Bone marrow (tissue), 2 donors: ENCODE measurements around the gene STIMATE.

ENCODE experiments used
- DNase-seq, 2 donors: peaks; one replicate each; lab custom pipeline; 2025; lab: John Stamatoyannopoulos, UW

Gene STIMATE

GRCh38 chr3:52897130-52898122 lies at the start of gene STIMATE:
Gene STIMATE, minus strand, starts transcription at chr3:52897548. Its CDS starts 98 bp downstream, at chr3:52897450.
- DNase-seq: peak; percentile 39 to 70

GRCh38 chr3:52939600-52939999 lies 42.3 kb upstream of the STIMATE start:
- no peak for DNase-seq

DNA sequence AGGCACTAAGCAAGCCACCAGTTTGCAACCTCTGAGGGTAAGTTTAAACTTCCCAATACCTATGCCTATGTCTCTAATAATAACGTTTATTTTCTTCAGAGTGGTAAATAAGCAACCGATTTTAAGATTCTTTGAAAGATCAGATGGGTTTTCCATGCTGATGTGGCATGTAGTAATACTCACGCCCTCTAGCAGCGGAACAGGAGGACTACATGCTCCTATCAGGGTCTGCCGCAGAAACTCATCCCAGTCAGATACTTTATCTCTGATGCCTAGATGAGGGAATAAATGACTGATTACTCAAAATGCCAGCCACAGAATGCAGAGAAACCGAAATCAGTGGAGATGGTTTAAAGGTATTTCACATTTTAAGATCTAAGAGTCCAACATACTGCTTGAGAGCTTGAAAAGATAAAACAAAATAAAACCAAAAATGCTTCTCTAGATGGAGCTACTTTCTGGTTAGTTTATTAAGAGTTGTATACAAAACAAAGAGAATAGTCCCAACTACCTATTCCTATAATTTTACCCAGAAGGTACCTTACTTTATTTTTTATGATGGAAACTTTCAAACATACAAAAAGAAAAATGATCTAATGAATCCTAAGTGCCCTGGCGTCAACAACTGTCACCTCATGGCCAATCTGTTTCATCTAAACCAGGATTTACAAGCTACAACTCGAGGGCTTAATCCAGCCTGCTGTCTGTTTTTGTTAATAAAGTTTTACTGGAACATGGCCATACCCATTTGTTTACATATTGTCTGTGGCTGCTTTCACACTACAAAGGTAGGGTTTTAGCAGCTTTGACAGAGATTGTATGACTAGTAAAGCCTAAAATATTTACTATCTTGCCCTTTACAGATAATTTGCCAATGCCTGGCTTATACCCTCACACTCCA lies 37.5 kb upstream of the STIMATE start:
- peak in 1 of 2 donors; percentile 27 for DNase-seq

DNA sequence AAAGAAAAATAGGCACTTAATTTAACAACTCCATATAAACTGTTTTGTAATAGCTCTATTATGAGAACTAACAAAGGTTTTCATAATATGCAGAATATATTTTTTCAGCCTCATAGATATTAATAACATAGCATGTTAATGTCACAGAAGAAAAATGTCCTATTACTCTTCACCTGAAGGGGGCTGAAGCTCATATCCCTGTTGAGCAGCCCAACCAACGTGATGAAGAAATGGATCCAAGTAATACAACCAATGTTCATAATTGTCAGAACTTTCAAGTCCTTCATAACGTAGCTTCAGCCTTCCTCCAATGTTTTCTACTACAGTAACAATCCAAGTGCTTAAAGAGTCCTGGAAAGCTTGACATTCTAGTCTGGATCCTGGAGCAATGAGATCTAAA lies 34.5 kb upstream of the STIMATE start:
- DNase-seq: no peak

DNA sequence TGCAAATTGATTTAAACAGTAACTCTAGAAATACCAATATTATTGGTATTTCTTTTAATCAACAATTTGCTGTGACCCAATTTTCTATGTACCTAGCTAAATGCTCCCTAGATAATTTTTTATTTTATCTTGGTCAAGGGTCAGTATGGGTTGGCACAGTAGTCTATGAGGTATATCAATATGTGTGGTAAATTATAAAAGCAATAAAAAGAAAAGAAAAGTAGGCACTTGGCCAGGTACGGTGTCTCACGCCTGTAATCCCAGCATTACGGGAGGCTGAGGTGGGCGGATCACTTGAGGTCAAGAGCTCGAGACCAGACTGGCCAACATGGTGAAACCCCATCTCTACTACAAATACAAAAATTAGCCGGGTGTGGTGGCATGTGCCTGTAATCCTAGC lies 34.0 kb upstream of the STIMATE start:
- no peak for DNase-seq

DNA sequence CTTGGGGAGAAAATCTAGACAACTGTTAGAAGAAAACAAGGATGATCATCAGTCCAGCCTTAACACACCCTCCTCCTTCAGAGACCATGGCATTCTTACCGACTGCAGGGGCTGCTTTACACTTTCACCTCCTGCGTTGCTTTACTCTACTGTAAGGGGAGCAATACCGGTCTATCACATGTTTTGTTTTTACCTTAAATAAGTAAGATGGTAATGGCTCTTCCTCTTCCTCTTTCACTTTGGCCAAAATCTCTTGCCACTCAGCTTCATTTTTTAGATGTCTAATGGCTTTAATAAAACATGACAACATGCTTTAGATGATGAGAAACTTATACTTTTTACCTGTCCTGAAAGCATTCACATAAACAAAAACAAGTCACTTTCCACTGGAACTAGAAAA lies 33.4 kb upstream of the STIMATE start:
- DNase-seq: no peak

- DNase-seq: no peak
These were observed 29.2 kb upstream of the STIMATE start for GRCh38 chr3:52926554-52926953.

- no peak for DNase-seq
These were observed 28.3 kb upstream of the STIMATE start for GRCh38 chr3:52925405-52926313.

GRCh38 chr3:52923963-52924362 lies 26.6 kb upstream of the STIMATE start:
- DNase-seq: no peak

DNA sequence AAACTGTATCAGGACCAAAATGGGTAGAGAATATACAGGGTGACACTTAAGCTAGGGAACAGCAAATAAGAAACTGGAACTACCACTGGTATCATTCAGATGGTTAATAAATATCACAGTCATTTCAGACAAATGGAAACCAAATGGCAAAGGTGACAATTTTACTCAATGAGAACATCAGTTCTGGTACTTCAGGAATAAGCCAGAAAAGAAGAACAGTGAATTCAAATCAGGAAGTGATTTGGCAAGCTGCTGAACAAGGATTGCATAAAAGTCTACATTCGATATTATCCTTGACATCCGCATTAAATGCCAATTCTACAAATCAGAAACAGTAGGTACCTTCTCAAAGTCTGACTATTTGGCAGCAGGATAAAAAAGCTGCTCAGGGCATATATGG lies 23.5 kb upstream of the STIMATE start:
- DNase-seq: no peak

GRCh38 chr3:52917044-52917443 lies 19.7 kb upstream of the STIMATE start:
- no peak for DNase-seq

- DNase-seq: no peak
These were observed 17.9 kb upstream of the STIMATE start for GRCh38 chr3:52915294-52915693.

DNA sequence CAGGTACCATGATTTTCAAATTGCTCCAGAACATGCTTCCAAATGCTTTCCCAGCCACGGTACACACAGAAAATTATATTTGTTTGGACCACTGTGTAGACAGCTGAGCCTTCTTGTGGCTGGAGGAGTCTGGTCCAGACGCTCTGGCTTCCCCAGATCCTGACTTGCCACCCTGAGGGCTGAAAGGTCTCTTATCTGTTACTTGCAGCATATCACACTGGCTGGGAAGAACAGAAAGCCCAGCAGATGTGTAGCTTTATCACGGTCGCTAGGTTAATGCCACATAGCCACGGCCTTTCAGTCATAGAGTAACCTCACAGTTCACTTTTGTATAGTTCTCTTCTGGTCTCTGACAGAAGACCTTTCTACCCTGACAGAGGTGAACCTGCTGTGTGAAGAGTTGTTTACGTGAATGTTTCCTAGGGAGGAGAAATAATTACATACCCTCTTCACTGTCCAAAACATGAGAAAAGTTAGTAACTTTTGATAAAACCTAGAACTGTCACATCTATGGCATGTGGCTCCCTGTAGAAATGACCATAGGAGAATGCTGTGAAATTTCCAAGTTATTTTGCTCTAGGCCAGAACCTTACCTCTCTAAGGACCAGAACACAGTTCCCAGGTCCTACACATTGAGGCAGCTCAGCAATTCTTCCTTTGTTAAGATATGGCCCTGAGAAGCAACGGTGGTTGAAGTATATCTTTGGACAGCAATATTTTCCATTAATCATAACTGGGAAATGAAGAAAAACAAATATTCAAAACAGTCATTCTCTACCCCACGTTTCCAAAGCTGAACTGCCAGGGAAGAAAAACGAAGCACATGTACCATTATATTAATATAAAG lies 15.8 kb upstream of the STIMATE start:
- DNase-seq: no peak

DNA sequence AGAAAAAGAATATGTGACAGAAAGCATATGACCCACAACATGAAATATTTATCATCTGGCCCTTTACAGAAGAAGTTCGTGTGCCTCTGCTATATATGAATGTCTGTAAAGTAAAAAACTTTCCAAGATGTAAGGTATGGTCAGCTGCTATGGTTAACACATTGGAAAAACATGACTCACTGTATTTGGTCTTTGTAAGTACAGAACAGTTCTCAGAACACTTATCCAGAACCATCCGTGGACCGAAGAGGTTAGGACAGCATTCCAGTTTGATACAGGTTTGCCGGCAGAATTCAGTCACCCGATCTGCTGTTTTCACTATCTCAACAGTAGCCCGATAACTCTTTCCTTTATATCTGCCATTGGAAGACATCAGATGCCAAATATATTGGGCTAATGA lies 13.5 kb upstream of the STIMATE start:
- DNase-seq: no peak

DNA sequence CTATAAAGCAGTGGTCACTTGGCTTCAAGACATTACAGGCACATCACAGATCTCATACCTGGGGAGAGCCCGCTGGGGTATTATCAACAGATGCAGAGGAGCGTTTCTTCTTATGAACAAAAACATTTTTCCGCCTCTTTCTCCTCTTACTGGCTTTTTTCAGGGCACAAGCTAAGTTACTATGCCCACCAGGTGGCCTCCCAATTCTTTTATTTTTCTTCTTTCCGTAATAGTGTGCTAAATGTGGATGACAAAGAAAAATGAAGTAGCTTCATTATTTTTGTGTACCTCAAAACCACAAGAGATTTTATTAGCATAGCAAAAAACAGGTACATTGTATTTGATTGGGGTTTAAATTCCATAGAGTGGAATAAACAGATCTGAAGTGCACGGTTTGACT lies 10.1 kb upstream of the STIMATE start:
- DNase-seq: no peak

DNA sequence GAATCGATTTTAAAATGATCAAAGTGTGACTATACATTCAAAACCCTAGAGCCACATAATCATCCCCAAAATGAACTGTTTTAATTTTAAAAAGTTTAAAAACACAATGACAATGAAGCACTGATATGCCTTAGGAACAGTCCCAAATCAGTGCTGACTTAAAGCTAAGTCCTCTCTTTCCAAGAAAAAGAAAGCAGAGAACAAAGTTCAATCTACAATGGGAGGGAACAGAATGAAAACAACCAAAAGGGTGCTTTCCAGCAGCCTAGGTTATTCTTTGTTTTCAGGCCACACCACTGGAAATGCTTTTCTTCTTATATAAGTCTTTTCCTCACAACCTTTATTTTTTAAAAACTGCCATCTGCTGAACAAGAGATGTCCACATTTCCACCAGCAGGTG lies 7.2 kb upstream of the STIMATE start:
- no peak for DNase-seq

- DNase-seq: no peak
These were observed 6.7 kb upstream of the STIMATE start for GRCh38 chr3:52904000-52904399.

DNA sequence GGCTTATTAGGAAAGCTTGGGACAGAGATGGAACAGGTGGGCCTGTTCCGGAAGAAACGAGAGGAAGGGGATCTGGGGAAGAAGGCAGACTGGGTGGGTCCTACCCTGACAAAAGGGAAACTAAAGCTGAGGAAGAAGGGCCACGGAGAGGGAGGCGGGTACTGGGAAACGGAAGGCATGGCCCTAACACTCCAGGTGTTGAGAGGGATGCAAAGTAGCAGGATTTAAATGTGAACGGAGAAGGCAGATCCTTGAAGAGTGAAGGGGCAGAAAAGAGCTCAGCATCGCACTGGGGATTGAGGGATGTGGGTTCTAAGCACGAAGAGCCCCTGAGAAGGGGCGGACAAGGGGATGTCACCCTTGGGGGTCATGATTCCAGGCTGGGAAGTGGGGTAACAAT lies 735 bp downstream of the STIMATE start:
- DNase-seq: no peak

GRCh38 chr3:52896151-52896550 lies 1.2 kb downstream of the STIMATE start:
- no peak for DNase-seq

GRCh38 chr3:52895418-52895817 lies 1.9 kb downstream of the STIMATE start:
- DNase-seq: no peak

- DNase-seq: no peak
These were observed 2.6 kb downstream of the STIMATE start for GRCh38 chr3:52894756-52895155.
